Mesenchymal stem cell (in vitro differentiated cells and primary cell): ENCODE data around the gene ACOT11.
"Not testable (repeated sequence)": the region's sequence is repeated elsewhere in the genome, so short reads cannot be mapped to it uniquely, and the experiment has no call there.

Experiments used
- DNase-seq: peaks from one replicate; pipeline ENCODE4 v3.0.0-alpha.2; 2013
- H2AFZ ChIP-seq: one replicate; pipeline ENCODE4 v1.6.1; 2013; ENCODE audit warnings: low read depth, mild to moderate bottlenecking, control low read depth, inconsistent platforms, low read length, moderate library complexity
- H2AK5ac ChIP-seq: 2 replicates; pipeline ENCODE4 v1.6.1; 2013; ENCODE audit warnings: low read length, moderate library complexity, mild to moderate bottlenecking, inconsistent platforms; ENCODE audit not compliant: severe bottlenecking
- H2BK120ac ChIP-seq: one replicate; pipeline ENCODE4 v1.6.1; 2013; ENCODE audit warnings: low read depth, mild to moderate bottlenecking, inconsistent platforms, low read length, moderate library complexity
- H2BK12ac ChIP-seq, 2 experiments: one replicate each; pipeline ENCODE4 v1.6.1; 2013; ENCODE audit warnings: inconsistent platforms in 2 of 2, low read length in 2 of 2, mild to moderate bottlenecking in 2 of 2, moderate library complexity in 2 of 2, control low read depth in 1 of 2
- H2BK15ac ChIP-seq: one replicate; pipeline ENCODE4 v1.6.1; 2013; ENCODE audit warnings: mild to moderate bottlenecking, low read depth, inconsistent platforms; ENCODE audit not compliant: poor library complexity, severe bottlenecking
- H2BK5ac ChIP-seq: 2 replicates; pipeline ENCODE4 v1.6.1; 2013; ENCODE audit warnings: low read depth, mild to moderate bottlenecking, low read length, control low read depth, inconsistent platforms; ENCODE audit not compliant: poor library complexity, severe bottlenecking
- H3K14ac ChIP-seq, 2 experiments: one replicate each; pipeline ENCODE4 v1.6.1; 2013; ENCODE audit warnings: inconsistent platforms in 2 of 2, low read length in 2 of 2, control low read depth in 1 of 2, mild to moderate bottlenecking in 1 of 2, moderate library complexity in 1 of 2
- H3K18ac ChIP-seq, 2 experiments: one replicate each; pipeline ENCODE4 v1.6.1; 2013; ENCODE audit warnings: inconsistent platforms in 2 of 2, low read length in 2 of 2, control low read depth in 1 of 2, low read depth in 1 of 2, mild to moderate bottlenecking in 1 of 2
- H3K23ac ChIP-seq, 2 experiments: one replicate each; pipeline ENCODE4 v1.6.1; 2013; ENCODE audit warnings: inconsistent platforms in 2 of 2, low read length in 2 of 2, mild to moderate bottlenecking in 2 of 2, moderate library complexity in 2 of 2, control low read depth in 1 of 2
- H3K27ac ChIP-seq: 2 replicates; pipeline ENCODE4 v1.5.1; 2013; ENCODE audit warnings: mild to moderate bottlenecking, moderate library complexity, low read length, control low read depth, inconsistent platforms; ENCODE audit not compliant: poor library complexity, severe bottlenecking
- H3K27me3 ChIP-seq, 2 experiments: 2 replicates each; pipeline versions ENCODE4 v1.6.1 to v1.7.0; 2013; ENCODE audit warnings: low read length in 2 of 2, mild to moderate bottlenecking in 2 of 2, moderate library complexity in 2 of 2, control low read depth in 1 of 2, inconsistent platforms in 1 of 2; ENCODE audit not compliant: control insufficient read depth in 1 of 2, insufficient read depth in 1 of 2
- H3K36me3 ChIP-seq, 2 experiments: 2 replicates each; pipeline versions ENCODE4 v1.6.1 to v1.7.0; 2013; ENCODE audit warnings: low read length in 2 of 2, control low read depth in 1 of 2, inconsistent platforms in 1 of 2, low read depth in 1 of 2, mild to moderate bottlenecking in 1 of 2; ENCODE audit not compliant: insufficient read depth in 2 of 2, control insufficient read depth in 1 of 2
- H3K4ac ChIP-seq, 2 experiments: one replicate each; pipeline ENCODE4 v1.6.1; 2013; ENCODE audit warnings: inconsistent platforms in 2 of 2, low read length in 2 of 2, mild to moderate bottlenecking in 2 of 2, moderate library complexity in 2 of 2, control low read depth in 1 of 2, low read depth in 1 of 2
- H3K4me1 ChIP-seq: 2 replicates; pipeline ENCODE4 v1.6.1; 2013; ENCODE audit warnings: low read depth, low read length, control low read depth; ENCODE audit not compliant: control insufficient read depth, insufficient read depth
- H3K4me2 ChIP-seq: 2 replicates; pipeline ENCODE4 v1.6.1; 2013; ENCODE audit warnings: low read length, mild to moderate bottlenecking, inconsistent platforms; ENCODE audit not compliant: poor library complexity, severe bottlenecking
- H3K4me3 ChIP-seq, 2 experiments: 2 replicates each; pipeline versions ENCODE4 v1.5.1 to v1.7.0; 2013; ENCODE audit warnings: low read length in 2 of 2, mild to moderate bottlenecking in 2 of 2, control low read depth in 1 of 2, low read depth in 1 of 2; ENCODE audit not compliant: insufficient read depth in 1 of 2
- H3K79me1 ChIP-seq: replicated peaks from 2 replicates; pipeline ENCODE4 v1.6.1; 2013; ENCODE audit warnings: mild to moderate bottlenecking, control low read depth, low read length, inconsistent platforms; ENCODE audit not compliant: poor library complexity, severe bottlenecking
- H3K9ac ChIP-seq: 2 replicates; pipeline ENCODE4 v1.7.0; 2013; ENCODE audit warnings: mild to moderate bottlenecking, low read length, moderate library complexity
- H3K9me3 ChIP-seq: 2 replicates; pipeline ENCODE4 v1.7.0; 2013; ENCODE audit warnings: mild to moderate bottlenecking, low read length; ENCODE audit not compliant: control insufficient read depth
- H4K8ac ChIP-seq: one replicate; pipeline ENCODE4 v1.6.1; 2013; ENCODE audit warnings: inconsistent platforms, mild to moderate bottlenecking, low read length, moderate library complexity
- H4K91ac ChIP-seq: one replicate; pipeline ENCODE4 v1.6.1; 2013; ENCODE audit warnings: mild to moderate bottlenecking, low read length, inconsistent platforms
- WGBS: methylation state at CpG from one replicate; pipeline ENCODE4 v1.1.7; 2013; ENCODE audit warnings: mixed read lengths; 5-methylcytosine and 5-hydroxymethylcytosine counted together

The ACOT11 gene

DNA sequence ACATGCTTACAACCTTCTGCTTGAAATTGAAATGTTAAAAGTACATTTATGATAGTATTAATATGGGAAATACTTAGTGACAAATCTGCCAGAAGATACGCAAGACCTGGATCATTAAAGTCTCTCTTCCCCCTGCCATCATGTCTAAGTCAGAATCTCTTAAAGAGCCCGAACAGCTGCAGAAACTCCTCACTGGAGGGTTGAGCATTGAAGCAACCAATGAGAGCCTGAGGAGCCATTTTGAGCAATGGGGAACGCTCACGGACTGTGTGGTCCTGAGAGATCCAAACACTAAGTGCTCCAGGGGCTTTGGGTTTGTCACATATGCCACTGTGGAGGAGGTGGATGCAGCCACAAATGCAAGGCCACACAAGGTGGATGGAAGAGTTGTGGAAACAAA, 11.4 kb upstream of the ACOT11 start:
- not testable (repeated sequence) for H3K4me2 ChIP-seq, H3K4ac ChIP-seq, H2BK120ac ChIP-seq, H3K36me3 ChIP-seq, H2AK5ac ChIP-seq, H4K91ac ChIP-seq, H2BK5ac ChIP-seq, DNase-seq, H2BK12ac ChIP-seq, H4K8ac ChIP-seq, H3K18ac ChIP-seq, H2AFZ ChIP-seq, H3K9me3 ChIP-seq, H3K9ac ChIP-seq, H2BK15ac ChIP-seq, H3K14ac ChIP-seq, H3K27ac ChIP-seq, H3K23ac ChIP-seq, H3K4me1 ChIP-seq, H3K4me3 ChIP-seq, H3K79me1 ChIP-seq
- peaks cover 2 to 10% of the 10 kb centered on the region in 2 experiments for H3K27me3 ChIP-seq
- 86% methylated on average over 4 of the region's 4 CpGs for WGBS

DNA sequence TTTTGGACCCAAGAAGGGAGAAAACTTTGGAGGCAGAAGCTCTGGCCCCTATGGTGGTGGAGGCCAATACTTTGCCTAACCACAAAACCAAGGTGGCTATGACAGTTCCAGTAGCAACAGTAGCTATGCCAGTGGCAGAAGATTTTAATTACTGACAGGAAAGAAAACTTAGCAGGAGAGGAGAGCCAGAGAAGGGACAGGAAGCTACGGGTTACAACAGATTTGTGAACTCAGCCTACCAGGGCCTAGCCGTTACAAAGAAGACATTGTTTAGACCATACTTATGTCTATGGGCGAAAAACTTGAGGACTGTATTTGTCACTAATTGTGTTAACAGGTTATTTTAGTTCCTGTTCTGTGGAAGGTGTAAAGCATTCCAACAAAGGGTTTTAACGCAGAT, 10.4 kb upstream of the ACOT11 start:
- H3K18ac ChIP-seq = no peak overlapping the region
- H4K91ac ChIP-seq = no peak overlapping the region
- no peaks in the 10 kb centered on the region for H3K36me3 ChIP-seq
- no peak for DNase-seq
- H4K8ac ChIP-seq = no peak overlapping the region
- no peak overlapping the region for H3K23ac ChIP-seq
- no peak overlapping the region for H3K4me3 ChIP-seq
- no peaks in the 10 kb centered on the region for H3K9me3 ChIP-seq
- 78% methylated on average over 4 of the region's 4 CpGs for WGBS
- peaks cover 2 to 10% of the 10 kb centered on the region in 2 experiments for H3K27me3 ChIP-seq
- H2BK12ac ChIP-seq = no peak overlapping the region
- H3K4ac ChIP-seq = no peak overlapping the region
- H3K27ac ChIP-seq = no peak overlapping the region
- no peak overlapping the region for H2AFZ ChIP-seq
- H3K4me2 ChIP-seq = no peak overlapping the region
- H3K79me1 ChIP-seq = no peaks in the 10 kb centered on the region
- H3K4me1 ChIP-seq = peaks cover 9% of the 10 kb centered on the region
- no peak overlapping the region for H3K14ac ChIP-seq
- no peak overlapping the region for H2BK120ac ChIP-seq
- H2BK15ac ChIP-seq = no peak overlapping the region
- no peak overlapping the region for H2BK5ac ChIP-seq
- H3K9ac ChIP-seq = no peak overlapping the region
- H2AK5ac ChIP-seq = no peak overlapping the region

DNA sequence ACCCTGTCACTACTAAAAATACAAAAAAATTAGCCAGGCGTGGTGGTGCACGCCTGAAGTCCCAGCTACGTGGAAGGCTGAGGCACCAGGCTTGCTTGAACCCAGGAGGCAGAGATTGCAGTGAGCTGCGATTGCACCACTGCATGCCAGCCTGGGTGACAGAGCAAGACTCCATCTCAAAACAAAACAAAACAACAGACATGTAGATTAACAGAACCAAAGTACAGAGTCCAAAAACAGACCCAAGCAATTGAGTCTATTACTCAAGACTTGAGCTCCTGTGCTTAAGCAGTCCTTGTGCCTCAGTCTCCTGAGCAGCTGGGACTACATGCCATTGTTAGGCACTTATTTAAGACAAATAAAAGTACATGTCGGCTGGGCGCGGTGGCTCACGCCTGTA, 9.5 kb upstream of the ACOT11 start:
- Histone ChIP-seq H3K4me1 (peaks cover 15% of the 10 kb centered on the region), H3K27me3 (peaks cover 2 to 10% of the 10 kb centered on the region in 2 experiments), H3K4me2 (no peak overlapping the region), H3K9ac (no peak overlapping the region), H2BK5ac (no peak overlapping the region), H3K79me1 (no peaks in the 10 kb centered on the region), H3K14ac (no peak overlapping the region), H2AK5ac (no peak overlapping the region), H2BK15ac (no peak overlapping the region), H3K27ac (no peak overlapping the region), H4K91ac (no peak overlapping the region), H3K4me3 (no peak overlapping the region), H3K9me3 (no peaks in the 10 kb centered on the region), H3K23ac (no peak overlapping the region), H3K4ac (no peak overlapping the region), H3K36me3 (no peaks in the 10 kb centered on the region), H2AFZ (no peak overlapping the region), H2BK120ac (no peak overlapping the region), H3K18ac (no peak overlapping the region), H4K8ac (no peak overlapping the region), H2BK12ac (no peak overlapping the region)
- no peak for DNase-seq
- 96% methylated on average over 8 of the region's 8 CpGs for WGBS

DNA sequence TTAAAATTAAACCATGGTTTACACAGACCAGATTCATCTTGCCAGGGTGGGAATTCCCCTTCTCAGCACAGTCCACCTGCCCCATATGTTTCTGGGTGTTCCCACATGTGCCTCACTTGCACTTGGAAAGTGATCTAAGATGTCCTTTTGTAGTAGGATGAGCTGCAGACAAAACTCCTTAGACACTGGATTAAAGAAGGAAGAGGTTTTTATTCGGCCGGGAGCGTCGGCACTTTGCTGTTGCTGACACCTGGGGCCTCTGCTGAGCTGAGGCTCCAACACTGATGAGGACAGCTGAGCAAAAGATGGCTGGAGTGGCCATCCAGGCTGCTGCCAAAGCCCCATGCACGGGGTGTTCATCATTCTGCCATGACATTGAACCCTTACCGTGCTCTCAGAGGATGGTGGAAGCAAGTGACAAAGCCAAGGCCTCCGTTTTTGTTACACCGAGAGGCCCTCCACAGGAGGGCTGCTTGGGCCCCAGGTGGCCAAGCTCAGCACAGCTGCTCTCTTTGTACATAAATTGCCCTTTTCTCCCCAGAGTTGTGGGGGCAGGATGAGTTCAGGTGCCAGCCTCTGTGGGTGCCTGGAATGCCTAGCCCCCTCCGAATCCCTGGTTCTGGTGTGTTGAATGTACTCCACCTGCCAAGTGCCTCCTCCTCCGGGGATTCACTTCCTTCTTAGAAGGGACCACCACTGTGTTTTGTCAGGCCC, 7.3 kb upstream of the ACOT11 start:
- Histone ChIP-seq H3K4ac (no peak overlapping the region), H3K27ac (no peak overlapping the region), H4K91ac (no peak overlapping the region), H2BK120ac (no peak overlapping the region), H3K4me3 (no peak overlapping the region), H2BK5ac (no peak overlapping the region), H3K23ac (no peak overlapping the region), H2BK15ac (no peak overlapping the region), H3K14ac (no peak overlapping the region), H3K27me3 (peaks cover 2 to 10% of the 10 kb centered on the region in 2 experiments), H2AK5ac (no peak overlapping the region), H3K4me1 (peaks cover 18% of the 10 kb centered on the region), H3K18ac (no peak overlapping the region), H3K36me3 (no peaks in the 10 kb centered on the region), H3K9me3 (no peaks in the 10 kb centered on the region), H3K9ac (no peak overlapping the region), H3K79me1 (no peaks in the 10 kb centered on the region), H4K8ac (no peak overlapping the region), H2AFZ (no peak overlapping the region), H2BK12ac (no peak overlapping the region), H3K4me2 (no peak overlapping the region)
- no peak for DNase-seq
- WGBS = 89% methylated on average over 10 of the region's 10 CpGs
